Panc1 (cell line): Measurements from ENCODE around the gene CD5L.

Source experiments
- CTCF ChIP-seq: fragments of 450-650 bp; IDR thresholded peaks from 2 replicates; pipeline ENCODE4 v1.5.1; 2017; ENCODE audit warnings: mild to moderate bottlenecking
- REST ChIP-seq, 2 experiments: IDR thresholded peaks; 2 replicates each; pipeline ENCODE4 v1.6.1; 2011 to 2012; ENCODE audit warnings: low read depth in 2 of 2, control low read depth in 1 of 2, low read length in 1 of 2, mild to moderate bottlenecking in 1 of 2, moderate library complexity in 1 of 2; ENCODE audit not compliant: insufficient read depth in 1 of 2

- TF ChIP-seq CTCF (no peak), REST (IDR thresholded peaks at IDR 0.05; ENCODE audit: insufficient read depth in 1 of 2, low read depth in 2 of 2, low read length in 1 of 2) (no peak)
Observed at GRCh38 chr1:157829711-157830110, 11.9 kb downstream of the CD5L start.
